Spleen (tissue), 11 donors: ENCODE results near the gene SPIRE1. TPM values are rescaled to one million over a fixed set of nuclear protein-coding genes. Genes with fewer than 3 reads are reported as not detected.
"Not testable (repeated sequence)": the region's sequence is repeated elsewhere in the genome, so short reads cannot be mapped to it uniquely, and the experiment has no call there.

Experiments
- DNase-seq: peaks from one replicate; pipeline ENCODE4 v3.0.0-alpha.2; 2020
- H3K27ac ChIP-seq, 8 donors: fragments of 200-600 bp; sonication (generic) in 7 of 8; 1 replicate in 4 of 8; 2 replicates in 4 of 8; pipeline versions ENCODE4 v1.5.0 to v1.8.0; 2016 to 2021; ENCODE audit warnings: inconsistent platforms in 4 of 8, mild to moderate bottlenecking in 4 of 8, moderate library complexity in 1 of 8
- H3K27me3 ChIP-seq, 7 donors: fragments of 200-600 bp; sonication (generic) in 6 of 7; replicated peaks in 1 of 7; 1 replicate in 4 of 7; 2 replicates in 3 of 7; pipeline versions ENCODE4 v1.5.0 to v1.8.0; 2016 to 2021; ENCODE audit warnings: inconsistent platforms in 3 of 7, mild to moderate bottlenecking in 1 of 7
- H3K36me3 ChIP-seq, 6 donors: fragments of 200-600 bp; sonication (generic) in 5 of 6; 1 replicate in 4 of 6; 2 replicates in 2 of 6; pipeline versions ENCODE4 v1.5.0 to v1.8.0; 2016 to 2021; ENCODE audit warnings: inconsistent platforms in 2 of 6
- H3K4me1 ChIP-seq, 6 donors: fragments of 200-600 bp; sonication (generic) in 5 of 6; 1 replicate in 3 of 6; 2 replicates in 3 of 6; pipeline versions ENCODE4 v1.5.0 to v1.8.0; 2016 to 2021; ENCODE audit warnings: inconsistent platforms in 3 of 6
- H3K4me3 ChIP-seq, 8 donors: fragments of 200-600 bp; sonication (generic) in 7 of 8; 1 replicate in 4 of 8; 2 replicates in 4 of 8; pipeline versions ENCODE4 v1.5.0 to v1.8.0; 2016 to 2021; ENCODE audit warnings: inconsistent platforms in 4 of 8, mild to moderate bottlenecking in 4 of 8, moderate library complexity in 2 of 8
- H3K9me3 ChIP-seq, 8 donors: fragments of 200-600 bp; sonication (generic) in 7 of 8; 1 replicate in 4 of 8; 2 replicates in 4 of 8; pipeline versions ENCODE4 v1.5.0 to v1.8.0; 2016 to 2021; ENCODE audit warnings: inconsistent platforms in 4 of 8
- POLR2A ChIP-seq, 3 donors: fragments of 450-650 bp; IDR thresholded peaks; one replicate each; pipeline ENCODE4 v1.5.1; 2017; ENCODE audit warnings: antibody characterized with exemption in 3 of 3, mild to moderate bottlenecking in 1 of 3
- POLR2AphosphoS5 ChIP-seq, 3 donors: sonication (generic); formaldehyde crosslinking; IDR thresholded peaks; one replicate each; pipeline ENCODE4 v1.5.1; 2017; ENCODE audit warnings: antibody characterized with exemption in 3 of 3
- WGBS, 5 donors: extraction: QIAGEN DNeasy Blood & Tissue Kit in 3 of 5; methylation state at CpG; one replicate each; pipeline versions ENCODE4 v1.1.5 to v1.1.7; 2013 to 2018; 5-methylcytosine and 5-hydroxymethylcytosine counted together
- intact Hi-C: fragments of 100-400 bp; cut with DNase I; formaldehyde crosslinking; loops from one replicate; pipeline ENCODE4 v1.15.0; 2023; ENCODE audit warnings: low total_unique reads
- polyA plus RNA-seq, 3 donors: library from polyadenylated mRNA; stranded (reverse); fragments of 200-250 nt; gene quantifications; one replicate each; pipeline ENCODE4 v1.2.1, GENCODE V29; 2013
- total RNA-seq, 7 donors: library from RNA; depleted of rRNA in 3 of 7; stranded (reverse); fragments of >200 nt in 3 of 7; fragmentation: NEBNext Ultra II Directional in 4 of 7; extraction: Animal tissue kit (Norgen Biotek cat#: 25700) in 4 of 7; gene quantifications; one replicate each; pipeline versions ENCODE4 v1.1.0 to v1.2.1, GENCODE V29; 2016 to 2021
- TF ChIP-seq, protein P1 (sequence below), 11 experiments: fragments of 200-600 bp in 7 of 11; fragments of 450-650 bp in 4 of 11; sonication (generic) in 4 of 11; IDR thresholded peaks in 8 of 11; conservative IDR thresholded peaks in 3 of 11; 1 replicate in 7 of 11; 2 replicates in 4 of 11; pipeline versions ENCODE4 v1.4.0 to v1.8.0; 2016 to 2021; ENCODE audit warnings: antibody characterized with exemption in 11 of 11, inconsistent platforms in 4 of 11, mild to moderate bottlenecking in 1 of 11
- donor health status: healthy with polysubstance abuse.
- donor health status: DM: no; HTN: no; CAD: no; lungs with moderate emphysema.
- donor health status: DM: no; HTN: no; CAD: no.
- donor health status: Bipolar disorder and iron deficiency.
- donor health status: healthy.
- donor health status: DM: no; HTN: no; CAD: no.
- donor health status: DM: yes; HTN: yes; CAD: no.

Gene SPIRE1
- total and polyA plus RNA-seq, 10 donors = 1.4 to 19.4 (median 11.1) TPM

- Histone ChIP-seq H3K27ac (no peak overlapping the region), H3K27me3 (no peaks in the 10 kb centered on the region), H3K4me3 (no peak overlapping the region), H3K36me3 (no peaks in the 10 kb centered on the region), H3K4me1 (no peaks in the 10 kb centered on the region), H3K9me3 (peaks cover 0 to 6% (median 0%) of the 10 kb centered on the region in 8 donors)
- intact Hi-C loops = no loop called here
- 88 to 94% (median 93%) methylated on average over 7 of the region's 7 CpGs for WGBS, 5 donors
- no peak for TF ChIP-seq POLR2AphosphoS5 (IDR thresholded peaks at IDR 0.05)
- TF ChIP-seq, protein P1, sequence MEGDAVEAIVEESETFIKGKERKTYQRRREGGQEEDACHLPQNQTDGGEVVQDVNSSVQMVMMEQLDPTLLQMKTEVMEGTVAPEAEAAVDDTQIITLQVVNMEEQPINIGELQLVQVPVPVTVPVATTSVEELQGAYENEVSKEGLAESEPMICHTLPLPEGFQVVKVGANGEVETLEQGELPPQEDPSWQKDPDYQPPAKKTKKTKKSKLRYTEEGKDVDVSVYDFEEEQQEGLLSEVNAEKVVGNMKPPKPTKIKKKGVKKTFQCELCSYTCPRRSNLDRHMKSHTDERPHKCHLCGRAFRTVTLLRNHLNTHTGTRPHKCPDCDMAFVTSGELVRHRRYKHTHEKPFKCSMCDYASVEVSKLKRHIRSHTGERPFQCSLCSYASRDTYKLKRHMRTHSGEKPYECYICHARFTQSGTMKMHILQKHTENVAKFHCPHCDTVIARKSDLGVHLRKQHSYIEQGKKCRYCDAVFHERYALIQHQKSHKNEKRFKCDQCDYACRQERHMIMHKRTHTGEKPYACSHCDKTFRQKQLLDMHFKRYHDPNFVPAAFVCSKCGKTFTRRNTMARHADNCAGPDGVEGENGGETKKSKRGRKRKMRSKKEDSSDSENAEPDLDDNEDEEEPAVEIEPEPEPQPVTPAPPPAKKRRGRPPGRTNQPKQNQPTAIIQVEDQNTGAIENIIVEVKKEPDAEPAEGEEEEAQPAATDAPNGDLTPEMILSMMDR (IDR thresholded peaks at IDR 0.05 in 8 of 11, conservative IDR thresholded peaks at IDR 0.05 in 3 of 11) = no peak
- no peak for TF ChIP-seq POLR2A (IDR thresholded peaks at IDR 0.05)
- DNase-seq = no peak
Observed at GRCh38 chr18:12630136-12630535, 27.8 kb downstream of the SPIRE1 start.

GRCh38 chr18:12628706-12629702, 28.9 kb downstream of the SPIRE1 start:
- no peaks in the 10 kb centered on the region for H3K4me1 ChIP-seq
- H3K4me3 ChIP-seq = no peak overlapping the region
- H3K36me3 ChIP-seq = no peaks in the 10 kb centered on the region
- peaks cover 0 to 6% (median 0%) of the 10 kb centered on the region in 8 donors for H3K9me3 ChIP-seq
- no peak for DNase-seq
- H3K27ac ChIP-seq = no peak overlapping the region
- intact Hi-C loops = no loop called here
- no peaks in the 10 kb centered on the region for H3K27me3 ChIP-seq
- WGBS, 5 donors = 65 to 84% (median 79%) methylated on average over 4 of the region's 4 CpGs
- no peak for TF ChIP-seq POLR2A (IDR thresholded peaks at IDR 0.05)
- TF ChIP-seq, protein P1 (IDR thresholded peaks at IDR 0.05 in 8 of 11, conservative IDR thresholded peaks at IDR 0.05 in 3 of 11) = no peak
- TF ChIP-seq POLR2AphosphoS5 (IDR thresholded peaks at IDR 0.05) = no peak

DNA sequence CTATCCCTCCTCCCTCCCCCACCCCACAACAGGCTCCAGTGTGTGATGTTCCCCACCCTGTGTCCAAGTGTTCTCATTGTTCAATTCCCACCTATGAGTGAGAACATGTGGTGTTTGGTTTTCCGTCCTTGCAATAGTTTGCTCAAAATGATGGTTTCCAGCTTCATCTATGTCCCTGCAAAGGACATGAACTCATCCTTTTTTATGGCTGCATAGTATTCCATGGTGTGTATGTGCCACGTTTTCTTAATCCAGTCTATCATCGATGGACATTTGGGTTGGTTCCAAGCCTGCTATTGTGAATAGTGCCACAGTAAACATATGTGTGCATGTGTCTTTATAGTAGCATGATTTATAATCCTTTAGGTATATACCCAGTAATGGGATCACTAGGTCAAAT, 30.7 kb downstream of the SPIRE1 start:
- H3K4me3 ChIP-seq, intact Hi-C loops, H3K36me3 ChIP-seq, DNase-seq, H3K27ac ChIP-seq, H3K4me1 ChIP-seq, H3K27me3 ChIP-seq, H3K9me3 ChIP-seq: not testable (repeated sequence)
- WGBS, 5 donors = 90 to 96% (median 94%) methylated on average over 3 of the region's 3 CpGs

DNA sequence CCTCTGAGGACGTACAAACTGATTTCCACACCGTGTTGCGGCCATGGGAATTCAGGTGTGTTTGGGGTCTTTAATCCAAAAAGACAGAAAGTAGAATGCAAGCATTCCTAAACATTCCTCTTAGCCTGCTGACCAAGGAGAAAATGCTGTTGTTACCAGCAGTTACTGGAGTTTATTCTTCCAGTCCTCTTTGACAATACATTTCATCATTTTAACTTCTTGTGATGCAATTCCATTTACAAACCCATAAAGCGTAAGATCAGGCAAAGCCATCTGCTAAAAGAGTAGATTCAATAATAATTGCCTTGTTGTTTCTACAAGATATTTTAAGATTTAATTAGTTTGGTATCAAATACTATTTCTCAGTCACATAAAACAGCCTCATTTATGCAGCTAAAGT, 32.7 kb downstream of the SPIRE1 start:
- DNase-seq = no peak
- 63 to 92% (median 82%) methylated on average over 4 of the region's 4 CpGs for WGBS, 5 donors
- intact Hi-C loops = no loop called here

More for the DNA sequence above, 32.7 kb downstream of the SPIRE1 start:
- Histone ChIP-seq H3K36me3 (no peaks in the 10 kb centered on the region), H3K27ac (no peak overlapping the region), H3K4me3 (no peak overlapping the region), H3K27me3 (no peaks in the 10 kb centered on the region), H3K4me1 (no peaks in the 10 kb centered on the region), H3K9me3 (peaks cover 0 to 6% (median 0%) of the 10 kb centered on the region in 8 donors)
- TF ChIP-seq POLR2AphosphoS5 (IDR thresholded peaks at IDR 0.05) = no peak
- no peak for TF ChIP-seq POLR2A (IDR thresholded peaks at IDR 0.05)
- TF ChIP-seq, protein P1 (IDR thresholded peaks at IDR 0.05 in 8 of 11, conservative IDR thresholded peaks at IDR 0.05 in 3 of 11) = no peak
